HG03457 (cell line): ENCODE results near the gene KIFAP3.
"Not testable (repeated sequence)": the region's sequence is repeated elsewhere in the genome, so short reads cannot be mapped to it uniquely, and the experiment has no call there.

Experiments
- ATAC-seq: cut with Tn5 transposase; IDR thresholded peaks from one replicate; pipeline ENCODE4 v1.9.1; 2021; ENCODE audit warnings: moderate number of reproducible peaks; ENCODE audit not compliant: unreplicated experiment

Gene KIFAP3

DNA sequence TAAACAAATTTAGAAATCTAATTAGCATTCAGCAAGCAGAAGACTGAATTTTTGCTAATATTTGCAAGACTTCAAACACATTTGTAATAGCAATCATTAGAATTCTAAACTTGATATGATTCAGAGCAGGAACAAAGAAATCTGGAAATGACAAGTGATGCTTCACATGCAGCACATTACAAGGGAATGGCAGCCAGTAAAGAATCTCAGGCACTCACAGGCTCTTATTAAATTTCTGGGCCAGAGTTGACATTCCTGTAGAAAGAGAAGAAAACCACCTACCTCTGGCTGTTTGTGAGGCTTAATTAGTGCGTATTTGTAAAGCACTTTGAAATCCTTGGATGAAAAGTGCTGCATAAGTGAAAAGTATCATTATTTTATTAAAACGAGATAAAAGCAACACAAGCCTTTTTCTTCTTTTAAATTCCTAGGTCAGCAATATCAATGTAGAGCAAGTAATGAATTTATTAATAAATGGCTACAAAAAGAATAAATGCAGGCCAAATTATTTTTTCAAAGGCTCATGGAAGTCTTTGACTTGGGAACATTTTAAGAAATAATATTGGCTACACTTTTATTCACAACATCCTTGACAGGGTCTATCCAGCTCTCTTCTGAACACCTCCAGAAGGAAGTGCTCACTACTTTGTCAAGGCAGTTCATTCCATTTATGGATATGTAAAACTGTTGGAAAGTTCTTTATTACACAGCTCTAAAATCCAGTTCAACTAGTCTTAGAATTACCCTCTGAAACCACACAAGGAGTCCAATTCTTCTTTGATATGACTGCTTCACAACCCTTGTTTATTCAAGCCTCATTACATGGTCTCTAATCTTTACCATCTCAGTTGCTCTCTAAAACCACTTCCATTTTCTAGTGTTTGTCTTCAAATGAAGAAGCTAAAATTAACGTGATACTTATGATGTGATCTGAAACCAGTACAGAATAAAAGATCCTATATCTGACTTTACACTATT is 148.7 kb downstream of the KIFAP3 start:
- ATAC-seq: no peak

- ATAC-seq: no peak
Measured at GRCh38 chr1:169924829-169925228, 149.7 kb downstream of the KIFAP3 start.

GRCh38 chr1:169924063-169924462 is 150.4 kb downstream of the KIFAP3 start:
- ATAC-seq: no peak

DNA sequence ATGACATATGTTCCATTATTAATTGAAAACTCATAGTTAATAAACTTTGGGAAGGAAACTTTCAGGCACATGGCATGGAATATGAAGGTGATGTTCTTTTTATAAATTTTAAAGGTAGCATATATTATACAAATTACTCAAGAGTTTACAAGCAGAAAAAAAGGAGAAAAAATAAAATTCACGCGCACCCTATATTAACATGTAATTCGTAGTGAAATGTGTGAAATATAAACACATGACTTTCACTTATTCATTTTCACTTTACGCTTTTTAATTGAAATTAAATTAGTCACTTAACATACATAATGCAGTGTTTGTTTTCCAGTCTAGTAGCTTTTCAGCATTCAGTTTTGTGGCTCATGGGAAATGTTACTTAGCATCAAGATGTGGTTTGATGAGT is 153.4 kb downstream of the KIFAP3 start:
- ATAC-seq: no peak

DNA sequence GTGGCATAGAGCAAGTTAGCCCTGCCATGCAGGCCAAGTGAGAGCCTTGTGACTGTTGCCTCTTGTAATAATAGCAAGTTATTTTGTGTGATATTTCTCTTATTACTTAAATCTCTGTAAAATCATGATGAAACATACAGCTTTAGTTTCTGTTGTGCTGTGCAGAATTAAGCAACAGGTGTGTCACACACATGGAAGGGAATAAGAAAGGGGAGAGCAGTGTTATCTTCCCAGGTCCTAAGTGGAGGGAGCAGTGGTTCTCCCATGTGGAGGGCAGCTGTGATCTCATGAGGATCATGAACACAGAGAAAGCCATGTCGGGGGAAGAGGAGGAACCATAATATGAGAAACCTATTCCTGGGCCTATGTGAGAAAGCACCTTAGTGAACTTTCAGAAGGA is 155.6 kb downstream of the KIFAP3 start:
- ATAC-seq: no peak

GRCh38 chr1:169918220-169918619 is 156.3 kb downstream of the KIFAP3 start:
- not testable (repeated sequence) for ATAC-seq

DNA sequence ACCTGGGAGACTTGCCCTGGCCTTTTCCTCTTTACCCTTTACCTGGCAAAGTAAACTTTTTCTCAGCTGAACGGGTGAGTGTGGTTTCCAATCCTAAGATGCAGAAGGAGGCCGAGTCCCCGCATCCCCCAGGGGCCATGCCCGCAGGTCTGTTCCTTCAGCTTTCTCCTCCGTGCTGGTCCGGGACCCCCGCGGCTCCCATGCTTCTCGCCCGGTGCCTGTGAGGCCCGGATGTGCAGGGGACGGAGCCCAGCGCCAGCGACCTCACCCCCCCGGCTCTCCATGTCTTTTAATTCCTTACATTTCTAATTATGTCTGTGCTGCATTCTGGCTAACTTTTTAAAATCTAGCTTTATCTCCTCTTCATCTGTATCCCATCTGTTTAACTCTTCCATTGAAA is 159.3 kb downstream of the KIFAP3 start:
- ATAC-seq: no peak

- ATAC-seq: no peak
Measured at GRCh38 chr1:169914531-169914930, 160.0 kb downstream of the KIFAP3 start.

GRCh38 chr1:169909499-169909898 is 165.0 kb downstream of the KIFAP3 start:
- ATAC-seq: no peak

GRCh38 chr1:169906938-169907337 is 167.6 kb downstream of the KIFAP3 start:
- ATAC-seq: no peak

DNA sequence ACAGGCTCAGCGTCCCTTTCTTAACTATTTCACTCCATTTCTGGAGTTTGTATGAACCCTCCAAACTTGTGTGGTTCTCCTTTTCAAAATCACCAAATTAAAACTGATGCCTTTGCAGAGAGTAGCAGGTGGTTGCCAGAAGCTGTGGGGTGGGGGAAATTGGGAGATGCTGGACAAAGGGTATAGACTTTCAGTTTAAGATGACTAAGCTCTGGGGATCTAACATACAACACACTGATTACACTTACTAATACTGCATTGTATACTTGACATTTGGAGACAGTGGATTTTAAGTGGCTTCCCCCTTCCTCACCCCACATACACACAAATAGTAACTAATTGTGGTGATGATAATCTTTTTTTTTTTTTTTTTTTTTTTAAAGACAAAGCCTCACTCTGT is 169.7 kb downstream of the KIFAP3 start:
- ATAC-seq: no peak

DNA sequence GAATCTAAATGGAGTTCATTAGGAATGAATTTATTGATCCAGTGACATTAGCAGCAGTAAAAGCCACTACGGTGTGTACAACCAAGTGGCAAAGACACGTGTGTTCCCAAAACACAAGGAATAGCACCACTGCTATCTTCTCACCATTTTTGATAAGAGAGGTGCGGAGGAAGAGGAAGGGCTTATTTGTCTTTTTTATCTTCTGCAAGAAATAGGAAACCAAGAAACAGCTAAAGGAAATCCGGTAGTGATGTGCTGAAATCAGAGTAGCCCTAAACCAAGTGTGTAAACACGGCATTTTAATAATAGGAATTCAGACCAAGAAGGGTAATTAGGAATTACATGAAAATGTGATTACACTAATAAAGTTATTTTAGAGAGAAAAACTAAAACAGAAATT is 171.7 kb downstream of the KIFAP3 start:
- no peak for ATAC-seq

DNA sequence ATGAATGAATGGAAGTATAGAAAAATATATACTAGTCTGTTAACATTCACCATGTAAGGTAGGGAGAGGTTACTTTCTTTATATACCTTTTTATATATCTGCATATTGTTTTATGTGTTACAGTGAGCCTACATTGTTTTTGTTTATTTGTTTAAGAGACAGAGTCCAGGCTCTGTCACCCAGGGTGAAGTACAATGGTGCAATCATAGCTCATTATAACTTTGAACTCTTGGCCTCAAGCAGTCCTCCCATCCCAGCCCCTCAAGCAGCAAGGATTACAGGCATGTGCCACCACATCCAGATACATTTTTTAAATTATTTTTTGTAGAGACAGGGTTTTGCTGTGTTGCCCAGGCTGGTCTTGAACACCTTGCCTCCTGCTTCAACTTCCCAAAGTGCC is 173.4 kb downstream of the KIFAP3 start:
- ATAC-seq: no peak

DNA sequence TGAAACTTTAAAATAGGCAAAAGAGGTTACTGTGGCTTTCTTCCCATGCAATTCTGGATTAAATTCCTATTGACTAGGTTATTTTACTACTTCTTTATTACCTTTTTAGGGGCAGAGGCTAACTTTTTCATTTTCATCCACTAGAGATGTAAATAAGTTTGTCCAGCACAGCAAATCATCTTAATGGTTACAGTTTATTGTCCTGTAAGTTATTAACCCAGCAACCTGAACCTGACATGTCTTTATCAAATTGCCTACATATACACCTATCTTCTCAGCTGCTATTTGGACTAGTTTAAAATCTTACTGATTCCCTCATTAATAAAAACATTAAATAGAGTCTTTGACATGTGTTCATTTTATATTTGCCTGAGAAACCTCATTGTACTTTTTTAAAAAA is 173.9 kb downstream of the KIFAP3 start:
- no peak for ATAC-seq

GRCh38 chr1:169899519-169900217 is 174.8 kb downstream of the KIFAP3 start:
- no peak for ATAC-seq

DNA sequence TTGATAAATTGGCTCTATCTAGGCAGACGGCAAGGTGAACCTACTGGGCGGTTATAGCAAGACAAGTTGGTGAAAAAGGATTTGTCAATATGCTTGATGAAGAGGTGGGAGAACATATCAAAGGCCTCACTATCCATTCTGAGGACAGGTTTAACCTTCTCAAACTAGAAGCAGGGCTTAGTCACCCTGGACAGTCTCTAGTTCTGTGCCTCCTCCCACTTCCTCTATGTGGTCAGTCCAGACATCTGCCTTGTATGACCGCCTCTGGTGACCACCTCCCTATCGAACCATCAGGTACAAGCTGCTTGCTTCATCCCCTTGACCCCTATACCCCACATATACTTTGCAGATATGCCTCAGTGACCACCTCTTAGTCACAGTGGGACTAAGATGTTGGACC is 178.5 kb downstream of the KIFAP3 start:
- ATAC-seq: no peak

- ATAC-seq: no peak
Measured at GRCh38 chr1:169894424-169895145, 179.9 kb downstream of the KIFAP3 start.

- peak; percentile 80 for ATAC-seq
Measured at GRCh38 chr1:169893645-169894423, 180.7 kb downstream of the KIFAP3 start, which contains the start of gene SCYL3. Gene SCYL3 (minus strand): TSS chr1:169893896. CDS start chr1:169888840, 5,056 bp downstream.

GRCh38 chr1:169892927-169893644 is 181.4 kb downstream of the KIFAP3 start:
- no peak for ATAC-seq
